Ovary (tissue), 9 donors: Measurements from ENCODE around the gene FUT1. TPM values are rescaled to one million over a fixed set of nuclear protein-coding genes. Genes with fewer than 3 reads are reported as not detected.
A peak's percentile ranks its signal among the peaks of the same experiment; 100 is the strongest.
"Not testable (repeated sequence)": the region's sequence is repeated elsewhere in the genome, so short reads cannot be mapped to it uniquely, and the experiment has no call there.

Experiments
- DNase-seq, 5 donors: peaks; one replicate each; pipeline ENCODE4 v3.0.0-alpha.2; 2019 to 2020
- H3K27ac ChIP-seq, 2 donors: fragments of 200-600 bp; one replicate each; pipeline versions ENCODE4 v1.5.1 to v1.8.0; 2019 to 2022
- H3K27me3 ChIP-seq: fragments of 200-600 bp; one replicate; pipeline ENCODE4 v1.8.0; 2022
- H3K36me3 ChIP-seq: fragments of 200-600 bp; sonication (generic); one replicate; pipeline ENCODE4 v1.5.1; 2019
- H3K4me1 ChIP-seq: one replicate; pipeline ENCODE4 v1.8.1; 2013; ENCODE audit warnings: mild to moderate bottlenecking, moderate library complexity; ENCODE audit not compliant: insufficient read depth
- H3K4me3 ChIP-seq: fragments of 200-600 bp; sonication (generic); one replicate; pipeline ENCODE4 v1.5.1; 2017
- H3K9me3 ChIP-seq, 2 donors: fragments of 200-600 bp in 1 of 2; sonication (generic) in 1 of 2; one replicate each; pipeline versions ENCODE4 v1.5.1 to v1.8.1; 2013 to 2019; ENCODE audit warnings: mild to moderate bottlenecking in 1 of 2, moderate library complexity in 1 of 2
- EP300 ChIP-seq: sonication (generic); formaldehyde crosslinking; IDR thresholded peaks from one replicate; pipeline ENCODE4 v1.6.1; 2017; ENCODE audit warnings: antibody characterized with exemption
- POLR2A ChIP-seq: fragments of 450-650 bp; IDR thresholded peaks from one replicate; pipeline ENCODE4 v1.6.1; 2017; ENCODE audit warnings: antibody characterized with exemption, mild to moderate bottlenecking, moderate library complexity
- WGBS, 3 donors: extraction: QIAGEN DNeasy Blood & Tissue Kit in 1 of 3; methylation state at CpG; one replicate each; pipeline versions ENCODE4 v1.1.5 to v1.1.7; 2013 to 2017; 5-methylcytosine and 5-hydroxymethylcytosine counted together
- intact Hi-C, 4 donors: fragments of 100-400 bp; cut with DNase I; formaldehyde crosslinking; loops; one replicate each; pipeline versions ENCODE4 v1.11.0 to v1.15.1; 2022 to 2023
- polyA plus RNA-seq, 2 donors: library from polyadenylated mRNA; stranded (reverse); fragments of 200-250 nt in 1 of 2; fragments of 350-450 nt in 1 of 2; fragmentation: Illumina TruSeq in 1 of 2; extraction: RNeasy Lipid Tissue Mini Kit (QIAGEN cat#74804) in 1 of 2; gene quantifications; one replicate each; pipeline ENCODE4 v1.2.3, GENCODE V29; 2013 to 2014
- total RNA-seq, 7 donors: library from RNA; depleted of rRNA in 2 of 7; stranded (reverse); fragments of >200 nt in 2 of 7; fragmentation: NEBNext Ultra II Directional in 3 of 7; extraction: Animal tissue kit (Norgen Biotek cat#: 25700) in 3 of 7; gene quantifications; one replicate each; pipeline versions ENCODE4 v1.1.0 to v1.2.4, GENCODE V29; 2016 to 2023
- TF ChIP-seq, protein P1 (sequence below), 3 donors: fragments of 450-650 bp in 2 of 3; fragments of 200-600 bp in 1 of 3; IDR thresholded peaks; one replicate each; pipeline versions ENCODE4 v1.5.1 to v1.8.0; 2016 to 2022; ENCODE audit warnings: antibody characterized with exemption in 3 of 3, mild to moderate bottlenecking in 1 of 3
- donor health status: DM: no; HTN: no; CAD: no; lungs with moderate emphysema.
- donor health status: DM: no; HTN: no; CAD: no.
- donor health status: Bipolar disorder and iron deficiency.
- donor health status: DM: yes; HTN: yes; CAD: no.
- donor health status: DM: no; HTN: no; CAD: no.
- donor health status: DM: yes; HTN: yes; CAD: no.

The FUT1 gene
- total and polyA plus RNA-seq, 9 donors: 0.48 to 4.0 (median 1.3) TPM

DNA sequence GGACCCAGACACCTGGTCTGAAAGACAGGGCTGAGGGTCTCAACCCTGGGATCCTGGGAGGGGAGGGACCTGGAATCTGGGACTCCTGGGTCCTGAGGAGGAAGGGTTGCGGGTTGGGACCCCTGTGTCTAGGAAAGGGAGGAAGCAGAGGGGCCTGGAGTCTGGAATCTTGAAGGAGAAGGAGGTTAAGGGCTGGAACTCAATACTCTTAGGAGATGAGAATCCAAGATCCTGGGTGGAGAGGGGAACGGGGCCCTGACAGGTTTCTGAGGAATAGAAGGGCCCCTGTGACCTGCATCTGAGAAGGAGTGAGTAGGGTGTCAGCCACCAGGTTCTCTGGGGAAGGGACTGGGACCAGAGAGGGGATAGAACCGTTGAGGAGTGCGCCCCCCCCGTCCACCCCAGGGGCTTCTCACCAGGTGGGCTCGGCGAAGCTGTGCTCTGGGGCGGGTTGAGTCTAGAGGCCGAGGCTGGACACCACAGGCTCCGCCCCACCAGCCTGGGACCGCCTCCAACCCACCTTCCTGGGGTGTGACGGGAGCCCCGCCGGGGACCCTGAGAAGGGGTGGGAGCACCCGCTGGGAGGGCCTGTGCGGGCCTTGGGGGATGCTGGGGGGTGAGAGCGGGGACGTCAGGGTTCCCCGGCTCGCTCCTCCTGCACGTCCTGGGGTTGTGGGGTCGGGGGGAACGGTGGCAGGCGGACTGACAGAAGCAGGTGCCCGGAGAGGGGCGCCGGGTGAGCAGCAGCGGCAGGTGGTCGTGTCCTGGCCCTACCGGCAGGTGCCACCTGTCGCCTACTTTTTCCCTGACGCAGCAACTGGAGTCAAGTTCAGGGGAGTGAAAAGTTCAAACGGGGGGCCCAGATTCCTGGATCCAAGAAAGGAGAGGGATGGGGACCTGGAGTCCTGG, 32.9 kb downstream of the FUT1 start, which contains the start of gene MAMSTR:
Gene MAMSTR, minus strand, starts transcription at position 463 of the 909 bp plus-strand sequence. CDS start 694 bp downstream, outside the sequence.
- intact Hi-C loops: loop anchor here in 1 of 4 donors (10.0 kb wide), 1 partner anchor 75 kb away; the partner anchor contains the start of gene CA11
- H3K4me3 ChIP-seq: peak within 1 kb of the TSS; percentile 51

DNA sequence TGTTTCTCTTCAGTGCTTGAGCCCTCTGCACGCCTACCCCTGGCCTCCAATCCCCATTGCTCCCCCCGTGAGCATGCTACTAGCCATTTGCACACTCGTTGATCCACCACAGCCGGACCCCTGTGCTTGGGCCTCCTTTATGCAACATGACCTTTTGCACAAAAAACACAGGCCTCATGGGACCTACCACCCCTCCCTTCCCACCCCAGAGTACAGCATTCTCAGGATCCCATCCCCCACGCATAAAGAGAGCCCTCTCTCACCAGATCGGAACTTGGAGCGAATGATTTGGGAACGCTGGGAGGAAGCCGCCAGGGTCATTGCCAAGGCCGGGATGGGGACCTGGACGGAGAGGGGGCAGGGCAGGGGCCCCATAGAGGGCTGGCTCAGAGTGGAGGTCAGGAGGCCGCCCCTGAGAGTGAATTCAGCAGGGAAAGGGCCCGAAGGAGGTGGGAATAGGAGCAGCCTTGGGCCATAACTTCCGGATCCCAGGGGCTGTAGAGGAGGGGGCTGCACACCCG, 33.7 kb downstream of the FUT1 start:
- TF ChIP-seq EP300 (no peak), POLR2A (no peak)
- TF ChIP-seq, protein P1, sequence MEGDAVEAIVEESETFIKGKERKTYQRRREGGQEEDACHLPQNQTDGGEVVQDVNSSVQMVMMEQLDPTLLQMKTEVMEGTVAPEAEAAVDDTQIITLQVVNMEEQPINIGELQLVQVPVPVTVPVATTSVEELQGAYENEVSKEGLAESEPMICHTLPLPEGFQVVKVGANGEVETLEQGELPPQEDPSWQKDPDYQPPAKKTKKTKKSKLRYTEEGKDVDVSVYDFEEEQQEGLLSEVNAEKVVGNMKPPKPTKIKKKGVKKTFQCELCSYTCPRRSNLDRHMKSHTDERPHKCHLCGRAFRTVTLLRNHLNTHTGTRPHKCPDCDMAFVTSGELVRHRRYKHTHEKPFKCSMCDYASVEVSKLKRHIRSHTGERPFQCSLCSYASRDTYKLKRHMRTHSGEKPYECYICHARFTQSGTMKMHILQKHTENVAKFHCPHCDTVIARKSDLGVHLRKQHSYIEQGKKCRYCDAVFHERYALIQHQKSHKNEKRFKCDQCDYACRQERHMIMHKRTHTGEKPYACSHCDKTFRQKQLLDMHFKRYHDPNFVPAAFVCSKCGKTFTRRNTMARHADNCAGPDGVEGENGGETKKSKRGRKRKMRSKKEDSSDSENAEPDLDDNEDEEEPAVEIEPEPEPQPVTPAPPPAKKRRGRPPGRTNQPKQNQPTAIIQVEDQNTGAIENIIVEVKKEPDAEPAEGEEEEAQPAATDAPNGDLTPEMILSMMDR (IDR thresholded peaks at IDR 0.05): no peak
- Histone ChIP-seq H3K27me3 (no peaks in the 10 kb centered on the region), H3K9me3 (no peaks in the 10 kb centered on the region), H3K4me1 (peaks cover 36% of the 10 kb centered on the region), H3K27ac (peak overlapping the region in 1 of 2 donors; percentile 96), H3K4me3 (no peak overlapping the region), H3K36me3 (no peaks in the 10 kb centered on the region)
- WGBS, 3 donors: 29 to 45% (median 37%) methylated on average over 15 of the region's 15 CpGs
- peak; percentile 43 to 82 (median 69) for DNase-seq
- intact Hi-C loops: loop anchor here in 1 of 4 donors (10.0 kb wide), 1 partner anchor 74 kb away; the partner anchor contains the start of gene CA11

More for the DNA sequence above, 32.9 kb downstream of the FUT1 start, which contains the start of gene MAMSTR:
- peak within 1 kb of the TSS; percentile 55 to 96 for H3K27ac ChIP-seq
- H3K36me3 ChIP-seq: no peaks in the 10 kb centered on the region
- peak; percentile 52 to 78 (median 74) for DNase-seq
- no peaks in the 10 kb centered on the region for H3K9me3 ChIP-seq
- peaks cover 38% of the 10 kb centered on the region for H3K4me1 ChIP-seq
- TF ChIP-seq EP300: no peak
- TF ChIP-seq, protein P1 (IDR thresholded peaks at IDR 0.05): no peak
- TF ChIP-seq POLR2A: no peak
- 46 to 70% (median 56%) methylated on average over 33 of the region's 33 CpGs for WGBS, 3 donors
- H3K27me3 ChIP-seq: no peaks in the 10 kb centered on the region

DNA sequence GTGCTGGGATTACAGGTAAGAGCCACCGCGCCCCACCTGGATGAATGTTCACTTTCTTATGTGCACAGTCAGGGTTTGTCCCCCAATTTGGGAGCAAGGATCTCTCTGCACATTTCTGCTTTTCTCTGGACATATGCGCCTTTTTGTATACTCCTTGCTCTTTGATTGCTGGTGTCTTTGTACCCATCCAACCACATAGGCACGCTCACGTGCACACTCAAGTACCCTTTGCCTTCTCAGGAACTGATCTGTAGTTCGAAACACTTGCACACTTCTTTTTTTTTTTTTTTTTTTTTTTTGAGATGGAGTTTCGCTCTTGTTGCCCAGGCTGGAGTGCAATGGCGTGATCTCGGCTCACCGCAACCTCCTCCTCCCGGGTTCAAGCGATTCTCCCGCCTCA, 34.3 kb downstream of the FUT1 start:
- peak overlapping the region in 1 of 2 donors; percentile 27 for H3K27ac ChIP-seq
- WGBS, 3 donors: 93 to 95% (median 93%) methylated on average over 13 of the region's 13 CpGs

GRCh38 chr19:48716562-48717291, 35.7 kb downstream of the FUT1 start:
- Histone ChIP-seq H3K4me1 (peaks cover 41% of the 10 kb centered on the region), H3K27me3 (no peaks in the 10 kb centered on the region), H3K36me3 (no peaks in the 10 kb centered on the region), H3K4me3 (peak overlapping the region; percentile 19), H3K27ac (peak overlapping the region; percentile 3 to 79), H3K9me3 (no peaks in the 10 kb centered on the region)
- intact Hi-C loops: loop anchor here in 1 of 4 donors (10.0 kb wide), 1 partner anchor 72 kb away; the partner anchor contains the start of gene CA11
- DNase-seq: peak; percentile 69 to 87 (median 85)
- TF ChIP-seq POLR2A: no peak
- WGBS, 3 donors: 2 to 5% (median 3%) methylated on average over 24 of the region's 24 CpGs

More for the DNA sequence above, 34.3 kb downstream of the FUT1 start:
- not testable (repeated sequence) for H3K36me3 ChIP-seq, H3K9me3 ChIP-seq, DNase-seq, H3K27me3 ChIP-seq, H3K4me3 ChIP-seq
- intact Hi-C loops: loop anchor here in 1 of 4 donors (10.0 kb wide), 1 partner anchor 73 kb away; the partner anchor contains the start of gene CA11
- peaks cover 39% of the 10 kb centered on the region for H3K4me1 ChIP-seq
